Vagina (tissue), 2 donors: ENCODE measurements around the gene DPP10. TPM values are rescaled to one million over a fixed set of nuclear protein-coding genes. Genes with fewer than 3 reads are reported as not detected.

ENCODE experiments used
- DNase-seq, 2 donors: peaks; one replicate each; pipeline ENCODE4 v3.0.0-alpha.2; 2017; ENCODE audit errors: extremely low spot score in 2 of 2
- H3K27ac ChIP-seq: fragments of 200-600 bp; sonication (generic); one replicate; pipeline ENCODE4 v1.5.1; 2019
- H3K27me3 ChIP-seq: fragments of 200-600 bp; sonication (generic); one replicate; pipeline ENCODE4 v1.5.1; 2019
- H3K36me3 ChIP-seq, 2 donors: fragments of 200-600 bp; sonication (generic); one replicate each; pipeline ENCODE4 v1.5.1; 2017 to 2019
- H3K4me1 ChIP-seq: fragments of 200-600 bp; sonication (generic); one replicate; pipeline ENCODE4 v1.5.1; 2019
- H3K4me3 ChIP-seq, 2 donors: fragments of 200-600 bp; sonication (generic); 1 replicate in 1 of 2; 2 replicates in 1 of 2; pipeline ENCODE4 v1.5.1; 2016 to 2019
- H3K9me3 ChIP-seq: fragments of 200-600 bp; sonication (generic); one replicate; pipeline ENCODE4 v1.5.1; 2019
- POLR2A ChIP-seq, 2 donors: fragments of 450-650 bp; IDR thresholded peaks; one replicate each; pipeline ENCODE4 v1.6.1; 2017; ENCODE audit warnings: antibody characterized with exemption in 2 of 2, mild to moderate bottlenecking in 2 of 2, moderate library complexity in 2 of 2
- POLR2AphosphoS5 ChIP-seq, 2 donors: sonication (generic); formaldehyde crosslinking; IDR thresholded peaks; one replicate each; pipeline ENCODE4 v1.9.0; 2017; ENCODE audit warnings: antibody characterized with exemption in 2 of 2, mild to moderate bottlenecking in 2 of 2, low read depth in 1 of 2; ENCODE audit not compliant: insufficient read depth in 1 of 2
- intact Hi-C: fragments of 100-400 bp; cut with DNase I; formaldehyde crosslinking; loops from one replicate; pipeline ENCODE4 v1.15.1; 2023
- total RNA-seq: library from RNA; depleted of rRNA; stranded (reverse); fragments of >200 nt; gene quantifications from one replicate; pipeline ENCODE4 v1.2.3, GENCODE V29; 2016
- TF ChIP-seq, protein P1 (sequence below), 3 experiments: fragments of 450-650 bp in 2 of 3; fragments of 200-600 bp in 1 of 3; sonication (generic) in 1 of 3; IDR thresholded peaks; one replicate each; pipeline ENCODE4 v1.5.1; 2017 to 2019; ENCODE audit warnings: antibody characterized with exemption in 3 of 3, mild to moderate bottlenecking in 2 of 3, moderate library complexity in 2 of 3

DPP10 gene
- total RNA-seq, 1 donor from 2014 or later, result not detected

DNA sequence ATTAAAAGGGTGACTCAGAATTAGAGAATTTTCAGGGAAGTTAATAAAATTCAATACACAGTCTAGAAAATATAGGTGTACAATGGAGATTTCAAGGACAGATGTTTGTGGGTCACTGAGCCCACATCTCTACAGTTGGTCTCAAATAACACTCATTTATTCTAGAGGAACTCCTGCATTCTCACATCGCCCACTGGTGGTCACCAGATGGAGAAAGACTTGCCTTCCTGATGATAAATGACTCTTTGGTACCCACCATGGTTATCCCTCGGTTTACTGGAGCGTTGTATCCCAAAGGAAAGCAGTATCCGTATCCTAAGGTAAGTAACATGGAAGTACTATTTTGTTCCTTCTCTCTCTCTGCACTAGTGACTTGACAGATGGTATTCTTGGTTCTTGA is 1297.1 kb downstream of the DPP10 start:
- TF ChIP-seq POLR2A (IDR thresholded peaks at IDR 0.05) (no peak), POLR2AphosphoS5 (IDR thresholded peaks at IDR 0.05; ENCODE audit: insufficient read depth in 1 of 2, low read depth in 1 of 2) (no peak)
- TF ChIP-seq, protein P1, sequence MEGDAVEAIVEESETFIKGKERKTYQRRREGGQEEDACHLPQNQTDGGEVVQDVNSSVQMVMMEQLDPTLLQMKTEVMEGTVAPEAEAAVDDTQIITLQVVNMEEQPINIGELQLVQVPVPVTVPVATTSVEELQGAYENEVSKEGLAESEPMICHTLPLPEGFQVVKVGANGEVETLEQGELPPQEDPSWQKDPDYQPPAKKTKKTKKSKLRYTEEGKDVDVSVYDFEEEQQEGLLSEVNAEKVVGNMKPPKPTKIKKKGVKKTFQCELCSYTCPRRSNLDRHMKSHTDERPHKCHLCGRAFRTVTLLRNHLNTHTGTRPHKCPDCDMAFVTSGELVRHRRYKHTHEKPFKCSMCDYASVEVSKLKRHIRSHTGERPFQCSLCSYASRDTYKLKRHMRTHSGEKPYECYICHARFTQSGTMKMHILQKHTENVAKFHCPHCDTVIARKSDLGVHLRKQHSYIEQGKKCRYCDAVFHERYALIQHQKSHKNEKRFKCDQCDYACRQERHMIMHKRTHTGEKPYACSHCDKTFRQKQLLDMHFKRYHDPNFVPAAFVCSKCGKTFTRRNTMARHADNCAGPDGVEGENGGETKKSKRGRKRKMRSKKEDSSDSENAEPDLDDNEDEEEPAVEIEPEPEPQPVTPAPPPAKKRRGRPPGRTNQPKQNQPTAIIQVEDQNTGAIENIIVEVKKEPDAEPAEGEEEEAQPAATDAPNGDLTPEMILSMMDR (IDR thresholded peaks at IDR 0.05), result no peak
- Histone ChIP-seq H3K27ac (no peak overlapping the region), H3K9me3 (no peaks in the 10 kb centered on the region), H3K4me3 (no peak overlapping the region), H3K36me3 (no peaks in the 10 kb centered on the region), H3K27me3 (no peaks in the 10 kb centered on the region), H3K4me1 (no peaks in the 10 kb centered on the region)
- intact Hi-C loops, result no loop called here
- DNase-seq, result no peak

GRCh38 chr2:115746151-115746550 is 1303.7 kb downstream of the DPP10 start:
- no peaks in the 10 kb centered on the region for H3K36me3 ChIP-seq
- no peaks in the 10 kb centered on the region for H3K4me1 ChIP-seq
- TF ChIP-seq, protein P1 (IDR thresholded peaks at IDR 0.05), result no peak
- TF ChIP-seq POLR2AphosphoS5 (IDR thresholded peaks at IDR 0.05; ENCODE audit: insufficient read depth in 1 of 2, low read depth in 1 of 2) (no peak), POLR2A (IDR thresholded peaks at IDR 0.05) (no peak)
- no peak overlapping the region for H3K27ac ChIP-seq
- intact Hi-C loops, result no loop called here
- H3K27me3 ChIP-seq, result no peaks in the 10 kb centered on the region
- H3K4me3 ChIP-seq, result no peak overlapping the region
- no peak for DNase-seq
- no peaks in the 10 kb centered on the region for H3K9me3 ChIP-seq

DNA sequence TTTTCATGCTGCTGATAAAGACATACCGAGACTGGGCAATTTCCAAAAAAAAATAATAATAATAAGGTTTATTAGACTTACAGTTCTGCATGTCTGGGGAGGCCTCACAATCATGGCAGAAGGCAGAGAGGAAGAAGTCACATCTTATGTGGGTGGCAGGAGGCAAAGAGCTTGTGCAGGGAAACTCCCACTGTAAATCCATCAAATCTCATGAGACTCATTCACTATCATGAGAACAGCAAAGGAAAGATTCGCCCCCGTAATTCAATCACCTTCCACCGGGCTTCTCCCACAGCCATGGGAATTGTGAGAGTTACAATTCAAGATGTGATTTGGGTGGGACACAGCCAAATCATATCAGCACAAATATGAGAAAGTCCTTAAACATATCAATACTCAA is 1314.8 kb downstream of the DPP10 start:
- Histone ChIP-seq H3K27ac (no peak overlapping the region), H3K36me3 (no peaks in the 10 kb centered on the region), H3K4me3 (no peak overlapping the region), H3K9me3 (no peaks in the 10 kb centered on the region), H3K4me1 (no peaks in the 10 kb centered on the region), H3K27me3 (no peaks in the 10 kb centered on the region)
- intact Hi-C loops, result no loop called here
- no peak for DNase-seq
- no peak for TF ChIP-seq POLR2A (IDR thresholded peaks at IDR 0.05)
- TF ChIP-seq, protein P1 (IDR thresholded peaks at IDR 0.05), result no peak
- no peak for TF ChIP-seq POLR2AphosphoS5 (IDR thresholded peaks at IDR 0.05; ENCODE audit: insufficient read depth in 1 of 2, low read depth in 1 of 2)

- Histone ChIP-seq H3K27ac (no peak overlapping the region), H3K4me1 (no peaks in the 10 kb centered on the region), H3K9me3 (no peaks in the 10 kb centered on the region), H3K27me3 (no peaks in the 10 kb centered on the region), H3K36me3 (no peaks in the 10 kb centered on the region), H3K4me3 (no peak overlapping the region)
- intact Hi-C loops, result no loop called here
- no peak for DNase-seq
- TF ChIP-seq POLR2A (IDR thresholded peaks at IDR 0.05) (no peak), POLR2AphosphoS5 (IDR thresholded peaks at IDR 0.05; ENCODE audit: insufficient read depth in 1 of 2, low read depth in 1 of 2) (no peak)
- TF ChIP-seq, protein P1 (IDR thresholded peaks at IDR 0.05), result no peak
These were observed 1321.2 kb downstream of the DPP10 start for GRCh38 chr2:115763601-115764000.

DNA sequence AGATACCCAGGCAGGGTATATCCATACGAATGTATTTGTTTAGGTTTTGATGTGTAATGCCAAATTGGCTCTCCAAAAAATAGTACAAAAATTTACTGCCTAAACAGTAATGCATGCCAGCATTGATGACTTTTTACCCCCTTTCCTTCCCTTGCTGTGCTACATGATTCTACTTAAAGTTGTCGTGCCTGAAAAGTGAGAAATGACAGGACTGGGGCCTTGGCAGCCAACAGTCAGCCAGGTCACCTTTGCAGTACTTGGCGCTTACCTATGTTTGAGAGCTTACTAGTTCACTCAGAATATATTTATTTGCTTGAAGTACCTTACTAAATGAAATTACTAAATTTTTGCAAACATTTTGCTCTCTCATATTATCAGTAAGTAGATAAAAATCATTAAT is 1329.1 kb downstream of the DPP10 start:
- intact Hi-C loops, result no loop called here
- Histone ChIP-seq H3K27ac (no peak overlapping the region), H3K36me3 (no peaks in the 10 kb centered on the region), H3K9me3 (no peaks in the 10 kb centered on the region), H3K27me3 (no peaks in the 10 kb centered on the region), H3K4me3 (no peak overlapping the region), H3K4me1 (no peaks in the 10 kb centered on the region)
- no peak for DNase-seq
- TF ChIP-seq, protein P1 (IDR thresholded peaks at IDR 0.05), result no peak
- TF ChIP-seq POLR2A (IDR thresholded peaks at IDR 0.05) (no peak), POLR2AphosphoS5 (IDR thresholded peaks at IDR 0.05; ENCODE audit: insufficient read depth in 1 of 2, low read depth in 1 of 2) (no peak)
